Aortic smooth muscle cell (primary cell): Measurements from ENCODE around the gene FCGR2B. TPM values are rescaled to one million over a fixed set of nuclear protein-coding genes. Genes with fewer than 3 reads are reported as not detected.

ENCODE experiments used
- total RNA-seq: library from RNA; depleted of rRNA; stranded (reverse); fragments of >200 nt; gene quantifications from 2 replicates; pipeline ENCODE4 v1.2.3, GENCODE V29; 2014

Gene FCGR2B
- not detected in 2 replicates for total RNA-seq

DNA sequence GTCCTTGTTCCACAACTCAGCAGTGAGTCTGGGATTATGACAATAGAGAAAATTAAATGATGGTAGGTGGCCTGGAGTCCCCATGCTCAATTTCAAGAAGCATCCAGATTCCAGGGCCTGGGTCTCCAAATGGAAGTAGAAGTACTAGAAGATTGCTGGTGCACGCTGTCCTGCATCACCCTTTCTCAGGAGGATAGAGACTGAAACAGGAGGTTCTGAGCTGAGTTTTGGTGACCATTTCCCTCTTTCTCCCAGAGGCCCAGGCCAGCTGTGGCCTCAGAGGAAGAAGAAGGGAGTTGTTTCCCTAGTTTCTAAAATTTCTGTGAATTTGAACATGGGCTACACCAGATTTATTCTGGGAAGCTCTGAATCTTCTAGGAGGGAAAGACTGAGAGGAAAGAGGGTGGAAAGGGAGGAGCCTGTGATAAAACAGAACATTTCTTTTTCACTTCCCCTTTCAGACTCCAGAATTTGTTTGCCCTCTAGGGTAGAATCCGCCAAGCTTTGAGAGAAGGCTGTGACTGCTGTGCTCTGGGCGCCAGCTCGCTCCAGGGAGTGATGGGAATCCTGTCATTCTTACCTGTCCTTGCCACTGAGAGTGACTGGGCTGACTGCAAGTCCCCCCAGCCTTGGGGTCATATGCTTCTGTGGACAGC, at the start of gene FCGR2B:
FCGR2B (plus strand) TSS at position 460 of the 656 bp plus-strand sequence; CDS start at position 559, 99 bp downstream.

DNA sequence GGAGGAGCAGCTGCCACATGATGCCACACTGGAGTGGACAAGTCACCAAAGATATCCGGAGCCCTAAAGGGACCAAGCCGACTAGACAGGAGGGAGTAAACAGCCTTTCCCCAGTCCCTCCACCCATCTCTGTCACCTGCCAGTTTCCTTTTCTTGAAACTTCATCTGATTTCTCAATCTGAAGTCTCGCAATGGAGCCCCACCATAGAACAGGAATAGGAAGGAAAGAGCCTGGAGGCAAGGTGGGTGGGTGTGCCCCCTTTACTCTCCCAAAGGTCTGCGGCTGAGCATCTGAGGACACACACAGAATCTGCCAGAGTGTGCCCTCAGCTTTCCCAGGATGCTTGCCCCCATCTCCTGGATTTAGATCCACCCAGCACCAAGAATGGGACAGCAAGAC, 31.9 kb upstream of the FCGR2B start, which contains the start of gene FCGR3B:
FCGR3B (minus strand) TSS at position 101 of the 400 bp plus-strand sequence; CDS start at position 19, 82 bp downstream.

DNA sequence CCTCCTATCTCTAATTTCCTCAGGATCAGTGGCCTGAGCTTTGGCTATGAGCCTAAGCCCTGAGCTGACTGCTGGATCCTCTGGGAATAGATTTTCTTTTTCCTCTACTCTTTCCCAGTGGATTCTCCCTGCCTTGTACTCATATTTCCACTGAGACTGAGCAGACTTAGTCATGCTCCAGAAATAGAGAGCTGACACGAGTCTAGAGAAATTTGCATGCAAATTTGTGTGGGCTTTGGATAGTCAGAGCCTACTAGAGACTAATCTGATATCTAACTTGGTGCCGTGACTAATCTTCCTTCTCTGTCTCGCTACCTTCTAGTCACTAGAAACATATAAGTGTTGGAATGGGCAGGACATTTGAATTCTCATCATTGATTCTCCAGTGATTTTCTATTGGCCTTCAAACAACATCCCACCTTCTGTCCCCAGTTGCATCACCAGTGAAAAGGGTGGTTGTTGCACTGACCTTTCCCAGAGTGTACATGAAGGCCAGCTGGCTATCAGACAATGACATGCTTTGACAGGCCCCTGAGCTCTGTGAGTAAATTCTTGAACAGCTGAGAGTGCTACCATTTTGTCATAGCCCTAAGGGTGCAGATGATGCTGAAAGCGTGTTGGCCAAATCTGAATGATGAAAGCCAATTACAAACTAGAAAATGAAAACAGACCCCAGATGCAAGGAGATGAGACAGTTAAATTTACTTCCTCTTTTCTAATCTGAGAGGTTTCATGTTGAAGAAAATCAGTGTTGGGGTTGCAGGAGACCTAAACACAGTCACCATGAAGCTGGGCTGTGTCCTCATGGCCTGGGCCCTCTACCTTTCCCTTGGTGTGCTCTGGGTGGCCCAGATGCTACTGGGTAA, 43.8 kb downstream of the FCGR2B start, which contains the start of gene FCRLA:
FCRLA (plus strand) TSS at position 748 of the 866 bp plus-strand sequence; CDS start at position 784, 36 bp downstream.

DNA sequence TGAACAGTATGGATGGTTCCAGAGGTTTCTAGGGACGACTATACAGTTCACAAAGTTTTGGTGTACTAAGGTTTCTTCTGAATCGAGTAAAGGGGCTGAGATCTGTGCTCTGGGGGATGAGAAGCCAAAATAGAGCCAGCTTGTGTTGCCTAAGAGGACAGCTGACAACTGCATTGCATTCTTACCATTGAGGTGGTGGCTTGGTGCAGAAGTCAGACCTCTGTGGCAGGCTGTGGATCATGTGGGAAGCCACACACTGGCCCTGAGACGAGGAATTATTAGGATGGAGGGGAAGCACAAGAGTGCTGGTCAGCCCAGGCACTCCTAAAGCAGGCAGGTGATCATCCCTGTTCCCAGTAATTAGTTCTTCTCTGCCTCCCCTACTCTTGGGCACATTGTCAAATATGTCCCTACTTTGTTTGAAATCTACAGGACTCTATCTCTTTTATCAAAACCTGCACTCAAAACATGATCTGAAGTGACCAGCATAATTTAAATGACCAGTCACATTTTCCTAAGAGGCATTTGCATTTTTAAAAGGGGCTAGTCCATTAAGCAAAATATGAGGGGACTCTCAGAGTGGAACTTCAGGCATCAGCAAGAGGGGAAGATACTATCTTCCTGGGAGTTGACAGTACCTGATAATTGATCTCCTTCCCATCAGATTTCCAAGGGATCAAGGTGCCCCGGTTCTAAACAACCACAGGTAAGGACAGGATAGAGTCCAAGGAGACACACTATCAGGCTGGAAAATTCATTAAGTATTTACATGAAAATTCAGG, 58.2 kb downstream of the FCGR2B start, which contains the start of gene FCRLB:
FCRLB (plus strand) TSS at position 589 of the 782 bp plus-strand sequence. CDS start 1,129 bp downstream, outside the sequence.

Other genes with a start within 250 kb of the FCGR2B start
- 0.26 and 0.87 TPM in 2 replicates for gene FCGR2A, start 157.7 kb upstream of the FCGR2B start, total RNA-seq
- gene HSPA6, start 138.6 kb upstream of the FCGR2B start, total RNA-seq: 0.26 and 0.62 TPM in 2 replicates
- not detected in 2 replicates for gene FCGR3A, start 113.3 kb upstream of the FCGR2B start, total RNA-seq
- gene FCGR3B, start 32.0 kb upstream of the FCGR2B start, total RNA-seq: 0.26 TPM in 1 of 2 replicates, not detected in the other
- 0.25 and 0.66 TPM in 2 replicates for gene FCRLA, start 44.1 kb downstream of the FCGR2B start, total RNA-seq
- gene FCRLB, start 58.4 kb downstream of the FCGR2B start, total RNA-seq: 0.79 and 1.1 TPM in 2 replicates
- 31.1 and 32.4 TPM in 2 replicates for gene DUSP12, start 86.6 kb downstream of the FCGR2B start, total RNA-seq
- 23.3 and 24.1 TPM in 2 replicates for gene ATF6, start 103.2 kb downstream of the FCGR2B start, total RNA-seq